ENCODE results near the gene CNNM2.
"Not testable (repeated sequence)": the region's sequence is repeated elsewhere in the genome, so short reads cannot be mapped to it uniquely, and the experiment has no call there.

Gene CNNM2

DNA sequence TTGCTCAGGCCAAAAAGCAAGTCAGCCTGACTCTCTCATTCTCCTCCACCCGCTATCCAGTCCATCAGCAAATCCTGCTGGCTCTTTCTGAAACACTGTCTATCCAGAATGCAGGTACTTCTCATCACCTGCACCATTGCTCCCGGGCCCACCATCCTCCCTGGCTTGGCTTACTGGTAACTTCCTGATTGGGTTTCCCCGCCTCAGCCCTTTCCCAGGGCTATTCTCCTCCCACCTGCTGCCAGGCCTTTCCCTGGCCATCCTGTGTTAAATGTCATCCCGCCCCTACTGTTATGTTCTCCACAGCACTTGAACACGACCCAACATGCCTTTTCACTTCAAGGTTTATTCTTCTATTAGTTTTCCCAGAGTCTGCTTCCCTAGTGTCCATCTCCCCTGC lies 124.0 kb downstream of the CNNM2 start:
- DNase-seq = no peak

GRCh38 chr10:103042908-103043307 lies 124.8 kb downstream of the CNNM2 start:
- DNase-seq = no peak

DNA sequence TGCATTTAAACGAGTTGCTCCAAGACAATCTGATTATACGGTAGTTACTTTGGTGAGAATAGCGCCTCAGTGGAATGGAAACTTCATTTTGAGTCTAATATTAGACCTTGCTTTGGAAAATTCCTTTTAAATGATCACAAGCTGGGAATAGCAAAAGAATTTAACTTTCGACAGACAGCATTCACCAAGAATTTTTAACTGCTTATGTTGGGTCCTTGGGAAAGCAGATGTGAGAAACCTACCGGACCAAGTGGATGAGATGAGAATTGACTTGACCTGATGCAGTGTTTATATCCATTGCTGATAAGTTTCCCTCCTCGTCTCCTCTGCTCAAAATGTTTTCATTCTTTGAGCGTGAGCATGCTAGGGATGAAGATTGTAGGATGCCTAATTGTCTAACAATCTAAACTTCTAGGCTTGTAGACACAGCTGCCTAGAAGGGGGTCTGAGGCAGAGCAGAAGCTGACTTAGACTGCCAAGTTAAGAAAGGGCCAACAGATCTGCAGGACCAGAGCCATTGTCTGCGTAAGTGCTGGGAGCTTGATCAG lies 126.9 kb downstream of the CNNM2 start:
- DNase-seq = no peak

GRCh38 chr10:103045961-103046360 lies 127.9 kb downstream of the CNNM2 start:
- peak; percentile 20 for DNase-seq

DNA sequence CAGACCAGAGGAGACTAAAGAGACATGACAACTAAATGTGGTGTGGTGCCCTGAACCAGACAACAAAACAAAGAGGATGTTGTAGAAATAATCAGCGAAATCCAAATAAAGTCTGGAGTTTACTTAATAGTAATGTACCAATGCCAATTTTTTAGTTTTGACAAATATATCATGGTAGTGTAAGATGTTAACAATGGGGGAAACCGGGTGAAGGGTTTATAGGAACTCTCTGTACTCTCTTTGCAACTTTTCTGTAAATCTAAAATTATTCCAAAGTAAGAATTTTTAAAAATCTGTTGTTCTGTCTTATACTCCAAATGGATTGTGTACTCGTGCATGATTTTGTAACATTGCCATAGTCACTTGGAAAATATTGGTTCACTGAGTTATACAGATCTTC lies 129.3 kb downstream of the CNNM2 start:
- DNase-seq = no peak

- no peak for DNase-seq
Observed at GRCh38 chr10:103049237-103049636, 131.1 kb downstream of the CNNM2 start.

GRCh38 chr10:103053659-103054581 lies 135.8 kb downstream of the CNNM2 start:
- DNase-seq = peak; percentile 84

DNA sequence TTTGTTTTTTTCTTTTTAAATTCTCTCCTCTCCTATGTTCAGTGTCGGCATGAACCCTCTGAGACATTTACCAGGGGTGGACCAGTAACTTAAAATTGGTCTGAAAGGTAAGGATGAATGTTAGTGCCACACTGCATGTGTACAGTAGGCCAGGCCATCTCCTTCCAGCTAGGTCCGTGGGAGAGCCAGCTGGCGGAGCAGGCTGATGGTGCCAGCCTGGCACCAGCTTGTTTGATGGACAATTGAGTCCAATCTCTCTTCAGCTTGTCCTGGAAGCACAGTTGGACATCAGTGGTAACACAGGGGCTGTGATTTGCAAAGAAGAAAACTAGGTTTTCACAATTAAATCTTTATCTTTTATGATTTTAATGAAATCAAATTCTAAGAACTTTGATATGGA lies 136.5 kb downstream of the CNNM2 start:
- no peak for DNase-seq

GRCh38 chr10:103055105-103055504 lies 137.0 kb downstream of the CNNM2 start:
- no peak for DNase-seq

GRCh38 chr10:103058034-103058433 lies 139.9 kb downstream of the CNNM2 start:
- no peak for DNase-seq

DNA sequence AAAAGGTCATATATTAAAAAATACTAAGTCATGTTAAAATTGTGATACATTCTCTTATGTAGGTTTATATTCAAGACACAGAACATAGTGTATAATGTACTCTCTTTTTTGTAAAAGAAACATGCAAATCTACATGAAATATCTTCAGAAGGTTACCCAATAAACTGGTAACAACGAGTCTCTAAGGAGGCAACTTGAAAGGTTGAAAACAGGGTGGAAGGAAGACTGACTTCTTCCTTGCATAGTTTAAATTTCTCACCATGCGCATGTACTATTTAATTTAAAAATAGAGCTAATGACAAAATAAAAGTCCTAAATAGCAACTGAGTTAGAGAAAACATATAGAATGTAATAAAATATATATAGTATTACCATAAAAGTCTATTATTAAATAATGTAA lies 142.5 kb downstream of the CNNM2 start:
- no peak for DNase-seq

- DNase-seq = peak; percentile 54
Observed at GRCh38 chr10:103062854-103063590, 144.9 kb downstream of the CNNM2 start.

DNA sequence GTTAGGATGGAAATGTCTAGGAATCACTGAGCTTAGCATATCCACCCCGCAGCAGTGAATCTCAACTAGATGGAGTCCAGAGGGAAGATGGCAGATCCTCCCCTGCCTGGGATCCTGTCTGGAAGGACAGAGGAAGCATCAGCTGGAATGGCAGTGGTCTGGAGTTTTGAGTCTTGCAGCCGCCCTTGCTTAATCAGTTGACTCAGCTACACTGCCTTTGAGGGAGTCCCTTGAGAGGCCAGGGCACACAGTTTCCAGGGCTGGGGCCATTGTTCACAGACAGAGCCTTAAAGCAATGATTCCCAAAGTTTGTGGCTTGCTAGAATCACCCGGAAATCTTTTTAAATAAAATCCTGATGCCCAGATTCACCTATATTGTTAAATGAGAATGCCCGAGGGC lies 146.9 kb downstream of the CNNM2 start:
- DNase-seq = no peak

DNA sequence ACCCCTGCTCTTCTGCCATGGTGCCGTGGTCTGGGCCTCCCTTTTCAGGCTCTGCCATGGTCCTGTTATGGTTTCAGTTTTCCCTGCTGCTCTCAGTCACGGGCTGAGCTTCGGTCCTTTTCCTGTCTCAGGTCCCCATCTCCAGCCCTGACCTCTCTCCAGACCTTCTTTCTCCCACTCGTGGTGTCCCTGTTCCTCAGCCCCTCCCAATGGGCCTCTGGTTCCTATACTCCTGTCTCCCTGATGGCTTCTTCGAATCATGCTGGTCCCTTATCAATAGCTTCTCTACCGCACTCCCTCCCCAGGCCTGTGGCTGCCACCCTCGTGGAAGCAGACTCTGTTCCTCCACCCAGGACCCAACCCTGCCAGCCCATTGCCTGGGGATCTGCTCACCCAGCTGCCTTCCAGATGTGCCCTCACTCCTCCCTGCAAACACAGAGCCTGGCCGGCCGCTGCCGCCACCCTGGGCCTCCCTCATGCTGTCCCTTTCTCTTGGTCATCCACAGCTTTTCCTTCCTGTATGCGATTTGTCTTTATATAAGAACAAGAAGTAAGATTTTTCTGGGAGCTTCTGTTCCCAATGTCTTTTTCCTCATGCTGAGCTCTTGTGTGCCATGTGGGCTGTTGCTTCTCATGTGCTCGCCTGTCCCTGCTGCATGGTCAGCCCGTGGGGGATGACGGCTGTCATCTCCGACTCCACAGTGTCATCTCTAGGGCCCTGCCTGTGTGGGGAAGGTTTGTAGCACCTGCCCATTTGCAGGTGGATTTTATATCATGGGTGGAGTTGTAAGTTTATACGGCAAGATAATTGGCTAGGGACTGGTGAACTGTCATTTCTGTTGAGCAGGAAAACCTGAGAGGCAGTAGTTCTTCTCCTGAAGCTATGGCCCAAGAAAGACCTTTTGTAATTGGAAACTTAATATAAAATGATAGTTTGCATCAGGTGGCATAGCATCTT lies 148.3 kb downstream of the CNNM2 start:
- no peak for DNase-seq

DNA sequence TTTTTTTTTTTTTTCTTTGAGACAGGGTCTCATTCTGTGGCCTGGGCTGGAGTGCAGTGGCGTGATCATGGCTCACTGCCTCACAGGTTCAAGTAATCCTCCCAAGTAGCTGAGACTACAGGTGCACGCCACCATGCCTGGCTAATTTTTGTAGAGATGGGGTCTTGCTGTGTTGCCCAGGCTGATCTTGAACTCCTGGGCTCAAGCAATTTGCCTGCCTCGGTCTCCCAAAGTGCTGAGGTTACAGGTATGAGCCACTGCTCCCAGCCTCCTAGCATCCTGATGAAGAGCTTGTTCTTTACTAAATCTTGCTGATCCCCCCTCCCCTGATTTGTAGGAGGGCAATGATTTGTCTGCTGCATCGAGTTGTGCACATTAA lies 149.0 kb downstream of the CNNM2 start:
- not testable (repeated sequence) for DNase-seq

DNA sequence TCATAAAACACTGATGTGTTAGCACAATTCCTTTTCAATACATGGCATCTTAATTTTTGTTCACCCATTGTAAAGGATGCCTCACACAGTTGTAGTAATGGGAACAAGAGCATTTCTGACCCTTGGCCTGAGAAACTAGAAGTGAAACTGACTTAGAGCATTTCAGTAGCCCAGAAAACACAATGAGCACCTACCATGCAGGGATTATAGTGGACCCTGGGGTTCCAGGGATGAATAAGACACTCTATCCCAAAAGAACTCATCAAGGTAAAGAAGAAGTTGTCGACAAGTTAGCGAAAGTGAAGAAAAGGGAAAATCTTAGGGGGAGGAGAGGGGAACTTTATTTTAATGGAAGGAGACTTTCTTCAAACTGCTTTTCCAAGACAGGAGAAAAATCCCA lies 149.4 kb downstream of the CNNM2 start:
- no peak for DNase-seq

- DNase-seq = no peak
Observed at GRCh38 chr10:103067956-103068355, 149.9 kb downstream of the CNNM2 start.

DNA sequence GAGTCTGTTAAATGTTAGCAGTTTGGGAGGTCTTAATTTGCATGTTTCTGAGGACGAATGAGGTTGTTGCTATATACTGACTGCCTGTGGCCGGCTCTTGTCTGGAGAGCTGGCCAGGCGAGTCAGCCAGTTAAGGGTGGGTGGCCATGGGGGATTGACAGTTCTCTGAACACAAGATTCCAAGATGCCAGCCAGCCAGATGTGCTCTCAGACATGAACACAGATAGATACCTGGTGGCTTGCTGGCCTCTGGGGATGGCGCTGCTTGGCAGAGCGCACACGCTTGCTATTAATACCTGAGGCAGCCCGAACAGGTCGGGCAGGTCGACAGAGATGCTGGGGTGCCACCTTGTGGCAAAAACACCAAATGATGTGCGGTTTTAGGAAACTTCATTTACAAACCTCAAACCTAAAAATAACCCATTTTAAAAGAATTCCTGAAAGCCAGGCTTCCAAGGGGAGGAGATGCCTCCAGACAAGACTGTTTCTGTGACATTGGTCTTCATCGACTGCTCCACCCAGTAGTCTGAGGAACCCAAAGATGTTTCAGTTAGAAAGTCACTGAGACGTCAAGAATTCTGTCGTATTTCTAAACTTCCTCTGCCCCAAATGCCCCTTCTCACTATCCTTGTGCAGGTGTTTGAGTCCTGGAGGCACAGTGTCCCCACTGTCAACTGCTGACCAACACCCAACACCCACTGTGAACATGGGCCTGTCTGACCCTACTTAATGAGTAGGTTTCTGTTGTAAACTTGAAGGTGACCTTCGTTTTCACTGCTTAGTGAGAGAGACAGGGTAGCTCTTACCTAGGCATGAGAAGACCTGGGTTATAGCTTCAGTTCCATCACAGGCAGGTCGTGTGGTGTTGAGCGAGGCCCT lies 151.6 kb downstream of the CNNM2 start:
- DNase-seq = peak; percentile 80

DNA sequence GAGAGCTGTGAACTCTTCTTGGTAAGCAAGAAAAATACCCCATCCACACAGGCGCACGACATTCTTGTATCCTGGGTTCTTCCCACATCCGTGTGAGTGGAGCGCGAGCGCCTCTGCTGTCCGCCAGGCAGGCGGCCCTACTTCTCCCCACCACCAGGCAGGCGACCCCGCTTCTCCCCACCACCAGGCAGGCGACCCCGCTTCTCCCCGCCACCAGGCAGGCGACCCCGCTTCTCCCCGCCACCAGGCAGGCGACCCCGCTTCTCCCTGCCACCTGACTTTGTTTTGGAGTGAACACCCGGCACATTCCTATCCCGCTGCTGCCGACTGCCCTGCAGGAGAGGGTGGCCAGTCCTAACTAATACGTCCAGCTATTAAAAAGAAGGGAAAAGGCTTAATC lies 154.2 kb downstream of the CNNM2 start:
- DNase-seq = no peak

DNA sequence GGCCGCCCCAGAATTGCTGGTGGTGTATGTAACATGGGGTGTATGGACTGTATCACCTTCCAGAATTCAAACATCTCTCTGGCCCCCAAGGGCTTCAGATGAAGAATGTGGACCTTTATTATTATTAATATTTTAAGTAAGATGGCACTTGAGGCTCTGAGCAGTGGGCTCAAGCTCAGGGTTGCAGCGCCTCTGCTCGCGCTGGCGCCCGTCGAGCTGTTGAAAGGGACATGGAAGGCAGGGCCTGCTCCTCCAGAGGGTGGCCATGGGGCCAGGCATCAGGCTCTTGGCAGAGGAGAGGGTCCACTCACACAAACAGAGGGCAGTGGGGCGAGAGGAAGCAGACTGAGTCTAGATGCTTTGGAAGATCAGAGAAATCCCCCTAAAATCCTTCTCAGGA lies 154.8 kb downstream of the CNNM2 start:
- DNase-seq = no peak

DNA sequence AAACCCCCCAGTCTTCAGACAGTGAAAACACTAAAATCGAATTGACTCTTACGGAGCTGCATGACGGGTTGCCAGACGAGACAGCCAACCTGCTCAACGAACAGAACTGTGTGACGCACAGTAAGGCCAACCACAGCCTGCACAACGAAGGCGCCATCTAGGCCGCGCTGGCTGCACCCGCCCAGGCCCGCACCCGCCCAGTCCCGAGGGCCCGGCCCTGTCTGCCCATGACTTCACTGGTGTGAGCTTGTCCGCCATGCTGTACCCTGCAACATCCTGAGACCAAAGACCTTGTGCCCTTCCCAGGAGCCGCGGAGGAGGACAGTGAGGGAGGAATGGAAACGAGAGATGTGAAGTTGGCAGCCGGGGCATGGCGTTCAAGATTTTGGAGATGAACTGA lies 158.9 kb downstream of the CNNM2 start:
- no peak for DNase-seq
